ENCODE data around the gene TMEM204.

TMEM204 gene

GRCh38 chr16:1557576-1557975 is 24.1 kb downstream of the TMEM204 start:
- Histone ChIP-seq H3K36me3 (ENCODE audit: control insufficient read depth, insufficient read depth, low read length) (peaks cover 27% of the 10 kb centered on the region), H3K27ac (ENCODE audit: insufficient read depth, low read length, poor library complexity, severe bottlenecking) (no peak overlapping the region)

GRCh38 chr16:1559446-1559975 is 26.0 kb downstream of the TMEM204 start:
- Histone ChIP-seq H3K36me3 (ENCODE audit: control insufficient read depth, insufficient read depth, low read length) (peaks cover 21% of the 10 kb centered on the region), H3K27ac (ENCODE audit: insufficient read depth, low read length, poor library complexity, severe bottlenecking) (peak overlapping the region; percentile 53), H3K4me3 (ENCODE audit: insufficient read depth, low read depth, low read length, poor library complexity, severe bottlenecking) (no peak overlapping the region), H3K4me1 (ENCODE audit: control insufficient read depth, insufficient read depth, low read length, poor library complexity, severe bottlenecking) (peaks cover 37% of the 10 kb centered on the region), H3K9me3 (ENCODE audit: control insufficient read depth, low read length) (no peaks in the 10 kb centered on the region), H3K27me3 (replicated peaks; ENCODE audit: control insufficient read depth, insufficient read depth, low read length, poor library complexity, severe bottlenecking) (no peaks in the 10 kb centered on the region)
- DNase-seq: peak in 2 of 3 donors; percentile 23

More at GRCh38 chr16:1557576-1557975, 24.1 kb downstream of the TMEM204 start:
- no peaks in the 10 kb centered on the region for H3K27me3 ChIP-seq (replicated peaks; ENCODE audit: control insufficient read depth, insufficient read depth, low read length, poor library complexity, severe bottlenecking)
- DNase-seq: no peak
- no peaks in the 10 kb centered on the region for H3K9me3 ChIP-seq (ENCODE audit: control insufficient read depth, low read length)
- H3K4me1 ChIP-seq (ENCODE audit: control insufficient read depth, insufficient read depth, low read length, poor library complexity, severe bottlenecking): peaks cover 33% of the 10 kb centered on the region
- H3K4me3 ChIP-seq (ENCODE audit: insufficient read depth, low read depth, low read length, poor library complexity, severe bottlenecking): no peak overlapping the region

GRCh38 chr16:1560153-1560552 is 26.7 kb downstream of the TMEM204 start:
- H3K4me1 ChIP-seq (ENCODE audit: control insufficient read depth, insufficient read depth, low read length, poor library complexity, severe bottlenecking): peaks cover 37% of the 10 kb centered on the region
- no peaks in the 10 kb centered on the region for H3K9me3 ChIP-seq (ENCODE audit: control insufficient read depth, low read length)
- peaks cover 14% of the 10 kb centered on the region for H3K36me3 ChIP-seq (ENCODE audit: control insufficient read depth, insufficient read depth, low read length)
- no peak overlapping the region for H3K27ac ChIP-seq (ENCODE audit: insufficient read depth, low read length, poor library complexity, severe bottlenecking)
- DNase-seq: no peak
- H3K27me3 ChIP-seq (replicated peaks; ENCODE audit: control insufficient read depth, insufficient read depth, low read length, poor library complexity, severe bottlenecking): no peaks in the 10 kb centered on the region
- H3K4me3 ChIP-seq (ENCODE audit: insufficient read depth, low read depth, low read length, poor library complexity, severe bottlenecking): no peak overlapping the region

GRCh38 chr16:1560866-1561265 is 27.4 kb downstream of the TMEM204 start:
- peaks cover 9% of the 10 kb centered on the region for H3K36me3 ChIP-seq (ENCODE audit: control insufficient read depth, insufficient read depth, low read length)
- no peak overlapping the region for H3K4me3 ChIP-seq (ENCODE audit: insufficient read depth, low read depth, low read length, poor library complexity, severe bottlenecking)
- no peaks in the 10 kb centered on the region for H3K9me3 ChIP-seq (ENCODE audit: control insufficient read depth, low read length)
- H3K4me1 ChIP-seq (ENCODE audit: control insufficient read depth, insufficient read depth, low read length, poor library complexity, severe bottlenecking): peaks cover 37% of the 10 kb centered on the region
- DNase-seq: no peak
- H3K27ac ChIP-seq (ENCODE audit: insufficient read depth, low read length, poor library complexity, severe bottlenecking): no peak overlapping the region
- H3K27me3 ChIP-seq (replicated peaks; ENCODE audit: control insufficient read depth, insufficient read depth, low read length, poor library complexity, severe bottlenecking): no peaks in the 10 kb centered on the region

GRCh38 chr16:1561266-1561665 is 27.8 kb downstream of the TMEM204 start:
- Histone ChIP-seq H3K27me3 (replicated peaks; ENCODE audit: control insufficient read depth, insufficient read depth, low read length, poor library complexity, severe bottlenecking) (no peaks in the 10 kb centered on the region), H3K4me3 (ENCODE audit: insufficient read depth, low read depth, low read length, poor library complexity, severe bottlenecking) (no peak overlapping the region), H3K4me1 (ENCODE audit: control insufficient read depth, insufficient read depth, low read length, poor library complexity, severe bottlenecking) (peaks cover 37% of the 10 kb centered on the region), H3K36me3 (ENCODE audit: control insufficient read depth, insufficient read depth, low read length) (peaks cover 5% of the 10 kb centered on the region), H3K9me3 (ENCODE audit: control insufficient read depth, low read length) (no peaks in the 10 kb centered on the region), H3K27ac (ENCODE audit: insufficient read depth, low read length, poor library complexity, severe bottlenecking) (no peak overlapping the region)
- no peak for DNase-seq

- Histone ChIP-seq H3K36me3 (ENCODE audit: control insufficient read depth, insufficient read depth, low read length) (no peaks in the 10 kb centered on the region), H3K9me3 (ENCODE audit: control insufficient read depth, low read length) (no peaks in the 10 kb centered on the region), H3K27me3 (replicated peaks; ENCODE audit: control insufficient read depth, insufficient read depth, low read length, poor library complexity, severe bottlenecking) (no peaks in the 10 kb centered on the region), H3K4me3 (ENCODE audit: insufficient read depth, low read depth, low read length, poor library complexity, severe bottlenecking) (no peak overlapping the region), H3K4me1 (ENCODE audit: control insufficient read depth, insufficient read depth, low read length, poor library complexity, severe bottlenecking) (peaks cover 37% of the 10 kb centered on the region), H3K27ac (ENCODE audit: insufficient read depth, low read length, poor library complexity, severe bottlenecking) (no peak overlapping the region)
- DNase-seq: no peak
Observed at GRCh38 chr16:1561836-1562235, 28.4 kb downstream of the TMEM204 start.

GRCh38 chr16:1563786-1564185 is 30.3 kb downstream of the TMEM204 start:
- no peaks in the 10 kb centered on the region for H3K9me3 ChIP-seq (ENCODE audit: control insufficient read depth, low read length)
- H3K4me1 ChIP-seq (ENCODE audit: control insufficient read depth, insufficient read depth, low read length, poor library complexity, severe bottlenecking): peaks cover 37% of the 10 kb centered on the region
- H3K27ac ChIP-seq (ENCODE audit: insufficient read depth, low read length, poor library complexity, severe bottlenecking): no peak overlapping the region
- DNase-seq: no peak
- H3K36me3 ChIP-seq (ENCODE audit: control insufficient read depth, insufficient read depth, low read length): no peaks in the 10 kb centered on the region
- no peak overlapping the region for H3K4me3 ChIP-seq (ENCODE audit: insufficient read depth, low read depth, low read length, poor library complexity, severe bottlenecking)
- no peaks in the 10 kb centered on the region for H3K27me3 ChIP-seq (replicated peaks; ENCODE audit: control insufficient read depth, insufficient read depth, low read length, poor library complexity, severe bottlenecking)

- H3K36me3 ChIP-seq (ENCODE audit: control insufficient read depth, insufficient read depth, low read length): no peaks in the 10 kb centered on the region
- H3K27ac ChIP-seq (ENCODE audit: insufficient read depth, low read length, poor library complexity, severe bottlenecking): no peak overlapping the region
- no peaks in the 10 kb centered on the region for H3K27me3 ChIP-seq (replicated peaks; ENCODE audit: control insufficient read depth, insufficient read depth, low read length, poor library complexity, severe bottlenecking)
- no peak for DNase-seq
- no peak overlapping the region for H3K4me3 ChIP-seq (ENCODE audit: insufficient read depth, low read depth, low read length, poor library complexity, severe bottlenecking)
- no peaks in the 10 kb centered on the region for H3K9me3 ChIP-seq (ENCODE audit: control insufficient read depth, low read length)
- peaks cover 32% of the 10 kb centered on the region for H3K4me1 ChIP-seq (ENCODE audit: control insufficient read depth, insufficient read depth, low read length, poor library complexity, severe bottlenecking)
Observed at GRCh38 chr16:1564325-1564724, 30.9 kb downstream of the TMEM204 start.

- Histone ChIP-seq H3K4me3 (ENCODE audit: insufficient read depth, low read depth, low read length, poor library complexity, severe bottlenecking) (no peak overlapping the region), H3K27me3 (replicated peaks; ENCODE audit: control insufficient read depth, insufficient read depth, low read length, poor library complexity, severe bottlenecking) (no peaks in the 10 kb centered on the region), H3K9me3 (ENCODE audit: control insufficient read depth, low read length) (no peaks in the 10 kb centered on the region), H3K36me3 (ENCODE audit: control insufficient read depth, insufficient read depth, low read length) (no peaks in the 10 kb centered on the region), H3K27ac (ENCODE audit: insufficient read depth, low read length, poor library complexity, severe bottlenecking) (no peak overlapping the region), H3K4me1 (ENCODE audit: control insufficient read depth, insufficient read depth, low read length, poor library complexity, severe bottlenecking) (peaks cover 23% of the 10 kb centered on the region)
- DNase-seq: no peak
Observed at GRCh38 chr16:1565083-1565805, 31.8 kb downstream of the TMEM204 start.

- no peaks in the 10 kb centered on the region for H3K4me1 ChIP-seq (ENCODE audit: control insufficient read depth, insufficient read depth, low read length, poor library complexity, severe bottlenecking)
- H3K9me3 ChIP-seq (ENCODE audit: control insufficient read depth, low read length): no peaks in the 10 kb centered on the region
- no peaks in the 10 kb centered on the region for H3K27me3 ChIP-seq (replicated peaks; ENCODE audit: control insufficient read depth, insufficient read depth, low read length, poor library complexity, severe bottlenecking)
- no peaks in the 10 kb centered on the region for H3K36me3 ChIP-seq (ENCODE audit: control insufficient read depth, insufficient read depth, low read length)
- H3K4me3 ChIP-seq (ENCODE audit: insufficient read depth, low read depth, low read length, poor library complexity, severe bottlenecking): no peak overlapping the region
- DNase-seq: no peak
- no peak overlapping the region for H3K27ac ChIP-seq (ENCODE audit: insufficient read depth, low read length, poor library complexity, severe bottlenecking)
Observed at GRCh38 chr16:1567988-1568387, 34.5 kb downstream of the TMEM204 start.

All from effector memory CD4-positive, alpha-beta T cell (primary cell).